H9 (cell line): ENCODE data around the gene PRKCB. TPM values are rescaled to one million over a fixed set of nuclear protein-coding genes. Genes with fewer than 3 reads are reported as not detected.

ENCODE experiments used
- DNase-seq: peaks from one replicate; pipeline ENCODE4 v3.0.0-alpha.2; 2017
- H2AFZ ChIP-seq: one replicate; pipeline ENCODE4 v1.6.1; 2013; ENCODE audit warnings: mild to moderate bottlenecking, low read length, control low read depth, moderate library complexity
- H2AK5ac ChIP-seq: 2 replicates; pipeline ENCODE4 v1.6.1; 2013; ENCODE audit warnings: low read length, control low read depth, mixed read lengths; ENCODE audit not compliant: insufficient read length
- H2BK120ac ChIP-seq: one replicate; pipeline ENCODE4 v1.6.1; 2013; ENCODE audit warnings: low read depth, mild to moderate bottlenecking, low read length, control low read depth, inconsistent platforms; ENCODE audit not compliant: poor library complexity, severe bottlenecking
- H2BK12ac ChIP-seq: 2 replicates; pipeline ENCODE4 v1.6.1; 2013; ENCODE audit warnings: low read length, control low read depth, mixed read lengths, low read depth; ENCODE audit not compliant: insufficient read length
- H2BK15ac ChIP-seq: 2 replicates; pipeline ENCODE4 v1.6.1; 2013; ENCODE audit warnings: low read depth, low read length, control low read depth
- H2BK20ac ChIP-seq: one replicate; pipeline ENCODE4 v1.6.1; 2013; ENCODE audit warnings: low read depth, mild to moderate bottlenecking, low read length, control low read depth, inconsistent platforms; ENCODE audit not compliant: poor library complexity, severe bottlenecking
- H2BK5ac ChIP-seq: 2 replicates; pipeline ENCODE4 v1.6.1; 2013; ENCODE audit warnings: low read length, control low read depth, mixed read lengths; ENCODE audit not compliant: insufficient read length
- H3K14ac ChIP-seq: 2 replicates; pipeline ENCODE4 v1.6.1; 2013; ENCODE audit warnings: low read length, control low read depth; ENCODE audit not compliant: insufficient read depth
- H3K18ac ChIP-seq: 2 replicates; pipeline ENCODE4 v1.6.1; 2013; ENCODE audit warnings: low read depth, mild to moderate bottlenecking, mixed read lengths, low read length, control low read depth; ENCODE audit not compliant: insufficient read length
- H3K23ac ChIP-seq: 2 replicates; pipeline ENCODE4 v1.6.1; 2013; ENCODE audit warnings: low read length, control low read depth, mixed read lengths, low read depth; ENCODE audit not compliant: insufficient read length
- H3K23me2 ChIP-seq: 2 replicates; pipeline ENCODE4 v1.6.1; 2013; ENCODE audit warnings: low read depth, mild to moderate bottlenecking, mixed read lengths, low read length, control low read depth; ENCODE audit not compliant: insufficient read length, poor library complexity, severe bottlenecking
- H3K27ac ChIP-seq: 2 replicates; pipeline ENCODE4 v1.5.1; 2013; ENCODE audit warnings: low read length, control low read depth, mixed read lengths, low read depth; ENCODE audit not compliant: insufficient read length
- H3K27me3 ChIP-seq: 2 replicates; pipeline ENCODE4 v1.6.1; 2013; ENCODE audit warnings: low read length, control low read depth, inconsistent platforms; ENCODE audit not compliant: insufficient read depth
- H3K4ac ChIP-seq: 2 replicates; pipeline ENCODE4 v1.6.1; 2013; ENCODE audit warnings: low read depth, mild to moderate bottlenecking, control low read depth, inconsistent platforms, low read length, moderate library complexity
- H3K4me1 ChIP-seq: 2 replicates; pipeline ENCODE4 v1.6.1; 2013; ENCODE audit warnings: low read length, control low read depth, inconsistent platforms; ENCODE audit not compliant: insufficient read depth
- H3K4me2 ChIP-seq: 2 replicates; pipeline ENCODE4 v1.6.1; 2013; ENCODE audit warnings: low read length, control low read depth, mixed read lengths; ENCODE audit not compliant: insufficient read length, insufficient read depth
- H3K56ac ChIP-seq: 2 replicates; pipeline ENCODE4 v1.6.1; 2013; ENCODE audit warnings: low read depth, mild to moderate bottlenecking, mixed read lengths, low read length, control low read depth; ENCODE audit not compliant: insufficient read length
- H3K79me1 ChIP-seq: 2 replicates; pipeline ENCODE4 v1.6.1; 2013; ENCODE audit warnings: low read depth, mild to moderate bottlenecking, moderate library complexity, low read length, control low read depth, inconsistent platforms; ENCODE audit not compliant: insufficient read depth, poor library complexity, severe bottlenecking
- H3K79me2 ChIP-seq: 2 replicates; pipeline ENCODE4 v1.6.1; 2013; ENCODE audit warnings: low read length, control low read depth, inconsistent platforms; ENCODE audit not compliant: insufficient read depth
- H3K9ac ChIP-seq: 2 replicates; pipeline ENCODE4 v1.6.1; 2013; ENCODE audit warnings: low read length, control low read depth, mixed read lengths; ENCODE audit not compliant: insufficient read length; ENCODE audit errors: extremely low read depth
- H3K9me3 ChIP-seq: one replicate; pipeline ENCODE4 v1.6.1; 2013; ENCODE audit warnings: low read depth, low read length, inconsistent platforms; ENCODE audit not compliant: control insufficient read depth
- H3T11ph ChIP-seq: one replicate; pipeline ENCODE4 v1.6.1; 2013; ENCODE audit warnings: mild to moderate bottlenecking, low read length, control low read depth, inconsistent platforms
- H4K20me1 ChIP-seq: one replicate; pipeline ENCODE4 v1.6.1; 2013; ENCODE audit not compliant: control insufficient read depth, insufficient read length, insufficient read depth
- H4K5ac ChIP-seq: 2 replicates; pipeline ENCODE4 v1.6.1; 2013; ENCODE audit warnings: low read depth, mild to moderate bottlenecking, mixed read lengths, low read length, control low read depth; ENCODE audit not compliant: insufficient read length
- H4K8ac ChIP-seq: replicated peaks from 2 replicates; pipeline ENCODE4 v1.6.1; 2013; ENCODE audit warnings: low read length, control low read depth, mixed read lengths, low read depth; ENCODE audit not compliant: insufficient read length
- H4K91ac ChIP-seq: 2 replicates; pipeline ENCODE4 v1.6.1; 2013; ENCODE audit warnings: low read depth, mild to moderate bottlenecking, moderate library complexity, mixed read lengths, low read length, control low read depth; ENCODE audit not compliant: insufficient read length
- H3K27ac Mint-ChIP-seq, 3 experiments: 2 replicates in 2 of 3; 3 replicates in 1 of 3; pipeline ENCODE4 v1.8.0; 2020 to 2021; ENCODE audit warnings: mixed read lengths in 3 of 3, mild to moderate bottlenecking in 1 of 3, moderate library complexity in 1 of 3
- H3K27me3 Mint-ChIP-seq: 2 replicates; pipeline ENCODE4 v1.8.0; 2021; ENCODE audit warnings: low read depth, mild to moderate bottlenecking, moderate library complexity, mixed read lengths
- H3K36me3 Mint-ChIP-seq, 3 experiments: 2 replicates in 2 of 3; 3 replicates in 1 of 3; pipeline ENCODE4 v1.8.0; 2020 to 2021; ENCODE audit warnings: low read depth in 3 of 3, mixed read lengths in 3 of 3; ENCODE audit not compliant: insufficient read depth in 1 of 3
- H3K4me1 Mint-ChIP-seq, 2 experiments: 2 replicates each; pipeline ENCODE4 v1.8.0; 2020; ENCODE audit warnings: mixed read lengths in 2 of 2
- H3K4me3 Mint-ChIP-seq, 2 experiments: 2 replicates in 1 of 2; 3 replicates in 1 of 2; pipeline ENCODE4 v1.8.0; 2020 to 2021; ENCODE audit warnings: mild to moderate bottlenecking in 2 of 2, mixed read lengths in 2 of 2, moderate library complexity in 1 of 2
- H3K9me3 Mint-ChIP-seq, 2 experiments: 2 replicates in 1 of 2; 3 replicates in 1 of 2; pipeline ENCODE4 v1.8.0; 2020; ENCODE audit warnings: mild to moderate bottlenecking in 2 of 2, mixed read lengths in 2 of 2, moderate library complexity in 1 of 2
- WGBS: extraction: QIAGEN DNeasy Blood & Tissue Kit; methylation state at CpG from one replicate; pipeline ENCODE4 v1.1.7; 2013; ENCODE audit warnings: missing lambda C conversion rate, low lambda C conversion rate, mixed read lengths; ENCODE audit not compliant: insufficient read length; ENCODE audit errors: extremely low coverage; 5-methylcytosine and 5-hydroxymethylcytosine counted together
- total RNA-seq: library from RNA; stranded (reverse); gene quantifications from 2 replicates; pipeline ENCODE4 v1.2.1, GENCODE V29; 2021
- TF ChIP-seq, protein P1 (sequence below): fragments of 200-600 bp; sonication (generic); conservative IDR thresholded peaks from 3 replicates; pipeline ENCODE4 v1.8.0; 2021; ENCODE audit warnings: antibody characterized with exemption, mild to moderate bottlenecking

Gene PRKCB
- total RNA-seq, 1 experiment from 2014 or later = 7.0 TPM

DNA sequence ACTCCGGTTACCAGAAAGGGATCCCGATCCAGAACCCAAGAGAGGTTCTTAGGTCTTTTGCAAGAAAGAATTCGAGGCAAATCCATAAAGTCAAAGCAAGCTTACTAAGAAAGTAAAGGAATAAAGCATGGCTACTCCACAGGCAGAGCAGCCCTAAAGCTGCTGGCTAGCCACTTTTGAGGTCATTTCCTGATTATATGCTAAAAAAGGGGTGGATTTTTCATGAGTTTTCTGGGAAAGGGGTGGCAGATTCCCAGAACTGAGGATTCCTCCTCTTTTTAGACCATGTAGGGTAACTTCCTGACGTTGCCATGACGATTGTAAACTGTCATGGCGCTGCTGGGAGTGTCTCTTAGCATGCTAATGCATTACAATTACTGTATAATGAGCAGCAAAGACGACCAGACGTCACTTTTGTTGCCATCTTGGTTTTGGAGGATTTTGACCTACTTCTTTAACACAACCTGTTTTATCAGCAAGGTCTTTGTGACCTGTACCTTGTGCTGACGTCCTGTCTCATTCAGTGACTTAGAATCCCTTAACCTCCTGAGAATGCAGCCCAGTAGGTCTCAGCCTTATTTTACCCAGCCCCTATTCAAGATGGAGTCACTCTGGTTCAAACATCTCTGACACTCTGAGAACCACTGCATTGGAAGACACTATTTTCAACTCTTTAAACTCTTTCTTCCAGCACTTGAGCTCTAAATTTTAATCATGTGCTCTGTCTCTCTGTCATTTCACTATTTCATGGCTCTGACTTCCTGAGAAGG is 216.7 kb downstream of the PRKCB start:
- Histone ChIP-seq H3K23me2 (no peaks in the 10 kb centered on the region), H3K4me2 (no peak overlapping the region), H4K5ac (no peak overlapping the region), H2BK20ac (no peak overlapping the region), H2BK15ac (no peak overlapping the region), H2AFZ (no peak overlapping the region), H2AK5ac (no peak overlapping the region), H3K9me3 (no peaks in the 10 kb centered on the region), H4K91ac (no peak overlapping the region), H3K18ac (no peak overlapping the region), H4K20me1 (no peaks in the 10 kb centered on the region), H3K9ac (no peak overlapping the region), H3K27ac (no peak overlapping the region), H3K79me2 (no peaks in the 10 kb centered on the region), H3K56ac (no peak overlapping the region), H2BK120ac (no peak overlapping the region), H3K14ac (no peak overlapping the region), H3K27me3 (no peaks in the 10 kb centered on the region), H3T11ph (no peak overlapping the region), H3K79me1 (no peaks in the 10 kb centered on the region), H4K8ac (no peak overlapping the region), H2BK12ac (no peak overlapping the region), H3K4ac (no peak overlapping the region), H3K23ac (no peak overlapping the region), H2BK5ac (no peak overlapping the region), H3K4me1 (peaks cover 9% of the 10 kb centered on the region; the same call in 1 of the 2 replicates)
- TF ChIP-seq, protein P1, sequence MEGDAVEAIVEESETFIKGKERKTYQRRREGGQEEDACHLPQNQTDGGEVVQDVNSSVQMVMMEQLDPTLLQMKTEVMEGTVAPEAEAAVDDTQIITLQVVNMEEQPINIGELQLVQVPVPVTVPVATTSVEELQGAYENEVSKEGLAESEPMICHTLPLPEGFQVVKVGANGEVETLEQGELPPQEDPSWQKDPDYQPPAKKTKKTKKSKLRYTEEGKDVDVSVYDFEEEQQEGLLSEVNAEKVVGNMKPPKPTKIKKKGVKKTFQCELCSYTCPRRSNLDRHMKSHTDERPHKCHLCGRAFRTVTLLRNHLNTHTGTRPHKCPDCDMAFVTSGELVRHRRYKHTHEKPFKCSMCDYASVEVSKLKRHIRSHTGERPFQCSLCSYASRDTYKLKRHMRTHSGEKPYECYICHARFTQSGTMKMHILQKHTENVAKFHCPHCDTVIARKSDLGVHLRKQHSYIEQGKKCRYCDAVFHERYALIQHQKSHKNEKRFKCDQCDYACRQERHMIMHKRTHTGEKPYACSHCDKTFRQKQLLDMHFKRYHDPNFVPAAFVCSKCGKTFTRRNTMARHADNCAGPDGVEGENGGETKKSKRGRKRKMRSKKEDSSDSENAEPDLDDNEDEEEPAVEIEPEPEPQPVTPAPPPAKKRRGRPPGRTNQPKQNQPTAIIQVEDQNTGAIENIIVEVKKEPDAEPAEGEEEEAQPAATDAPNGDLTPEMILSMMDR = no peak
- peak overlapping the region in 1 of 3 experiments; percentile 11; a peak in 1 of 7 replicates for H3K27ac Mint-ChIP-seq
- peaks cover 0 to 4% of the 10 kb centered on the region in 2 experiments; a peak in 2 of 5 replicates for H3K9me3 Mint-ChIP-seq
- H3K27me3 Mint-ChIP-seq = peaks cover 8% of the 10 kb centered on the region
- H3K36me3 Mint-ChIP-seq = peaks cover 0 to 3% (median 0%) of the 10 kb centered on the region in 3 experiments; a peak in 1 of 7 replicates
- DNase-seq = no peak
- no peak overlapping the region for H3K4me3 Mint-ChIP-seq
- peaks cover 50 to 54% of the 10 kb centered on the region in 2 experiments for H3K4me1 Mint-ChIP-seq
- WGBS = no CpG with 5 or more reads among the region's 9 CpGs
